ENCODE data around the gene PRKCA.

DNA sequence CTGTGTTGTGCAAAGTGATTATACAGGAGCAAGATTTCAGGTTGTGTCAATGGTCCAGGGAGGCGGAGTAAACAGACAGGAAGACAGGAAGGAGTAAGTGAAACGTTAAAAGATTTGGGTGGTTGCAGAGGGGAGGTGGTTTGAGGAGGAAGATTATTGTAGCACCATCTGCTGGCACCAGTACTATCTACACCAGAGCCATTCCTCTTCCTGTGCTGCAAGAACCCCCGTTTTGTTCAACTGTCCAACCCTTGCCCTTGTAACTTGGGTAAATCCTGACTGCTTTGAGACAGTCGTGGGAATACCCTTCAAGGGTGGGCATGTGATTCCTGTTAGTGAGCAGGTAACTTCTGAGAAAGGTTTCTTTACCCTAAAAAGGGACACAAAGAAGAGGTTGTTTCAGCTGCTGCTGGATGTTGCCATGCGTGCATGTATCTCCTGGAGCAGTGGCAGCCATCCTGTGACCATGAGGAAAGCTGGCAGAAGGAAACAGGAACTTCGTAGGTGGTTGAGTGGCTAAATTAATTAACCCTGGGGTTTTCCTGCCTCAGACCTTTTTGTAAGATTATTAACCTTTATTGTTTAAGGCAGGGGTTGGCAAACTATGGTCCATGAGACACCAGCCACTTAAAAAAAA, 124.1 kb downstream of the PRKCA start:
- TF ChIP-seq, protein P1, sequence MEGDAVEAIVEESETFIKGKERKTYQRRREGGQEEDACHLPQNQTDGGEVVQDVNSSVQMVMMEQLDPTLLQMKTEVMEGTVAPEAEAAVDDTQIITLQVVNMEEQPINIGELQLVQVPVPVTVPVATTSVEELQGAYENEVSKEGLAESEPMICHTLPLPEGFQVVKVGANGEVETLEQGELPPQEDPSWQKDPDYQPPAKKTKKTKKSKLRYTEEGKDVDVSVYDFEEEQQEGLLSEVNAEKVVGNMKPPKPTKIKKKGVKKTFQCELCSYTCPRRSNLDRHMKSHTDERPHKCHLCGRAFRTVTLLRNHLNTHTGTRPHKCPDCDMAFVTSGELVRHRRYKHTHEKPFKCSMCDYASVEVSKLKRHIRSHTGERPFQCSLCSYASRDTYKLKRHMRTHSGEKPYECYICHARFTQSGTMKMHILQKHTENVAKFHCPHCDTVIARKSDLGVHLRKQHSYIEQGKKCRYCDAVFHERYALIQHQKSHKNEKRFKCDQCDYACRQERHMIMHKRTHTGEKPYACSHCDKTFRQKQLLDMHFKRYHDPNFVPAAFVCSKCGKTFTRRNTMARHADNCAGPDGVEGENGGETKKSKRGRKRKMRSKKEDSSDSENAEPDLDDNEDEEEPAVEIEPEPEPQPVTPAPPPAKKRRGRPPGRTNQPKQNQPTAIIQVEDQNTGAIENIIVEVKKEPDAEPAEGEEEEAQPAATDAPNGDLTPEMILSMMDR (IDR thresholded peaks at IDR 0.05) = no peak
- no peak for TF ChIP-seq POLR2A (IDR thresholded peaks at IDR 0.05)

All from uterus (tissue), 2 donors.